ENCODE results near the gene TMEM169. TPM values are rescaled to one million over a fixed set of nuclear protein-coding genes. Genes with fewer than 3 reads are reported as not detected.

TMEM169 gene
- total and polyA plus RNA-seq, 2 of the 13 experiments (the other 11 are each of a cell fraction or from before 2014, with no cell fraction given), result 1.5 to 4.5 TPM

GRCh38 chr2:216081487-216082116 lies at the start of gene TMEM169, which contains the start of gene PECR (continued):
- TF ChIP-seq AHR (CRISPR knock-in tag; IDR thresholded peaks at IDR 0.05) (peak; percentile 82; the same call in 1 of the 2 replicates), ZNF275 (CRISPR knock-in tag; IDR thresholded peaks at IDR 0.05; ENCODE audit: borderline replicate concordance) (peak; percentile 90), ZBTB7A (CRISPR knock-in tag; IDR thresholded peaks at IDR 0.05) (peak; percentile 91), JARID2 (CRISPR knock-in tag; IDR thresholded peaks at IDR 0.05; ENCODE audit: insufficient replicate concordance) (peak; percentile 95), RELA (CRISPR knock-in tag; IDR thresholded peaks at IDR 0.05) (0 out of 2 replicates have a peak, but pooled peaks have one; percentile 44), KAT8 (CRISPR knock-in tag; IDR thresholded peaks at IDR 0.05) (peak; percentile 78), SMC3 (IDR thresholded peaks at IDR 0.05; ENCODE audit: low read length) (no peak), NFAT5 (CRISPR knock-in tag; IDR thresholded peaks at IDR 0.05) (peak; percentile 88), KAT7 (CRISPR knock-in tag; IDR thresholded peaks at IDR 0.05; ENCODE audit: borderline replicate concordance) (peak; percentile 98), ZNF776 (CRISPR knock-in tag; IDR thresholded peaks at IDR 0.05) (peak; percentile 95), ZNF296 (CRISPR knock-in tag; conservative IDR thresholded peaks at IDR 0.05) (peak; percentile 91), ZNF484 (CRISPR knock-in tag; IDR thresholded peaks at IDR 0.05; ENCODE audit: borderline replicate concordance, low read depth) (0 out of 2 replicates have a peak, but pooled peaks have one; percentile 83), CSRNP1 (CRISPR knock-in tag; IDR thresholded peaks at IDR 0.05) (peak; percentile 93; the same call in 1 of the 2 replicates), BRF2 (CRISPR knock-in tag; IDR thresholded peaks at IDR 0.05) (no peak), DR1 (CRISPR knock-in tag; IDR thresholded peaks at IDR 0.05) (peak; percentile 85), ZNF563 (CRISPR knock-in tag; IDR thresholded peaks at IDR 0.05) (peak; percentile 98), ZNF329 (CRISPR knock-in tag; IDR thresholded peaks at IDR 0.05; ENCODE audit: low read depth) (no peak), ZNF180 (CRISPR knock-in tag; IDR thresholded peaks at IDR 0.05; ENCODE audit: borderline replicate concordance, low read depth) (peak; percentile 38; the same call in 1 of the 2 replicates), DNMT1 (CRISPR knock-in tag; IDR thresholded peaks at IDR 0.05) (peak; percentile 97; the same call in 1 of the 2 replicates), HOXA7 (CRISPR knock-in tag; IDR thresholded peaks at IDR 0.05) (peak; percentile 90; the same call in 1 of the 2 replicates)
